Nephron (organoid): ENCODE results near the gene SLC1A1.
"Not testable (repeated sequence)": the region's sequence is repeated elsewhere in the genome, so short reads cannot be mapped to it uniquely, and the experiment has no call there.

Experiments used
- H3K27ac Mint-ChIP-seq, 3 experiments: 2 replicates each; pipeline ENCODE4 v1.8.0; 2020; ENCODE audit warnings: mixed read lengths in 3 of 3, mild to moderate bottlenecking in 2 of 3, moderate library complexity in 1 of 3
- H3K27me3 Mint-ChIP-seq: 2 replicates; pipeline ENCODE4 v1.8.0; 2021; ENCODE audit warnings: low read depth, mild to moderate bottlenecking, moderate library complexity, mixed read lengths
- H3K36me3 Mint-ChIP-seq: 2 replicates; pipeline ENCODE4 v1.8.0; 2020; ENCODE audit warnings: low read depth, mixed read lengths
- H3K4me1 Mint-ChIP-seq: 2 replicates; pipeline ENCODE4 v1.8.0; 2020; ENCODE audit warnings: mixed read lengths
- H3K4me3 Mint-ChIP-seq, 3 experiments: 2 replicates each; pipeline ENCODE4 v1.8.0; 2020; ENCODE audit warnings: mild to moderate bottlenecking in 3 of 3, mixed read lengths in 3 of 3, moderate library complexity in 2 of 3
- H3K9me3 Mint-ChIP-seq: 2 replicates; pipeline ENCODE4 v1.8.0; 2020; ENCODE audit warnings: mixed read lengths
- CTCF ChIP-seq, 3 experiments: fragments of 200-600 bp; sonication (generic); IDR thresholded peaks; one replicate each; pipeline ENCODE4 v1.5.0; 2021; ENCODE audit warnings: antibody characterized with exemption in 3 of 3; ENCODE audit not compliant: unreplicated experiment in 3 of 3

The SLC1A1 gene

GRCh38 chr9:4519604-4520003, 29.3 kb downstream of the SLC1A1 start:
- H3K9me3 Mint-ChIP-seq: no peaks in the 10 kb centered on the region
- H3K4me3 Mint-ChIP-seq: no peak overlapping the region

DNA sequence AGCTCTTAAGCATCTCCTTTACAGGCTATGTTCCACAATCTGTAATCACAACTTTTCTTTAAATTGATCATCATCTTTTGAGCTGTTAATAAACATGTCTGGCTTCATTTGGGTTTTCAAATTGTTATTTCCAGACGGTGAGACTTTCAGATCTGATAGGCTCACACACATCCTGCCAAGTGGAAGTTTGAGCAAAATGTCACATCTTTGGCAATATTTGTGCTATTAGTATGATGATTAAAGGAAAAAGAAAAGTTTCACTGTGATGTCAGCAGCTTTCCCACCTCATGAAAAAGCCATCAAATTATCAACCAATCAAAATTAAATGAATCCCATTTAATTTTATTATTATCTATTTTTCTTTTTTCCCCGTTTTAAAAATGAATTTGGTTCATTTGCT, 29.8 kb downstream of the SLC1A1 start:
- Mint-ChIP-seq H3K27me3 (no peaks in the 10 kb centered on the region), H3K4me3 (no peak overlapping the region), H3K36me3 (no peaks in the 10 kb centered on the region), H3K9me3 (no peaks in the 10 kb centered on the region), H3K4me1 (no peaks in the 10 kb centered on the region), H3K27ac (no peak overlapping the region)
- no peak for TF ChIP-seq CTCF (IDR thresholded peaks at IDR 0.05; ENCODE audit: unreplicated experiment in 3 of 3)

More at GRCh38 chr9:4519604-4520003, 29.3 kb downstream of the SLC1A1 start:
- H3K27me3 Mint-ChIP-seq: no peaks in the 10 kb centered on the region
- H3K27ac Mint-ChIP-seq: no peak overlapping the region
- no peaks in the 10 kb centered on the region for H3K4me1 Mint-ChIP-seq
- TF ChIP-seq CTCF (IDR thresholded peaks at IDR 0.05; ENCODE audit: unreplicated experiment in 3 of 3): no peak
- no peaks in the 10 kb centered on the region for H3K36me3 Mint-ChIP-seq

DNA sequence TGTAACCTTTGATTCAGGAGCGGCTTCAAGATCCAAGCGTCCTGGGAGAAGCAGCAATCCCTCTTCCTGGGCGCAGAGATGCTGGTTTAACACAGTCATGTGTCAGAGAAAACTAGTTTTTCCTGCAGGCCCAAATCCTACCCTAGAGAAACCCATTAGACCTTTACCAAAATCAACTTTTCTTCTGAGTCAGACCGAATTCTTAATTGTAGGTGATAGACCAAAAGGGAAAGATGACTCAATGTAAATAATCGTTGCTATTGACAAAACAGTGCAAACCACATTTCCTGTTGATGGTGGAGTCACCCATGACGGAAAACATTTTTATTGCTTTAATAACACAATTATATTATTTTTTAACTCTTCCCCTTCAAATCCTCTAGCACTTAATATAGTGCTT, 40.1 kb downstream of the SLC1A1 start:
- no peak for TF ChIP-seq CTCF (IDR thresholded peaks at IDR 0.05; ENCODE audit: unreplicated experiment in 3 of 3)
- Mint-ChIP-seq H3K27ac (no peak overlapping the region), H3K4me3 (no peak overlapping the region), H3K27me3 (peaks cover 6% of the 10 kb centered on the region), H3K9me3 (peaks cover 14% of the 10 kb centered on the region), H3K36me3 (peaks cover 14% of the 10 kb centered on the region), H3K4me1 (no peaks in the 10 kb centered on the region)

GRCh38 chr9:4530831-4531230, 40.6 kb downstream of the SLC1A1 start:
- peaks cover 14% of the 10 kb centered on the region for H3K9me3 Mint-ChIP-seq
- H3K36me3 Mint-ChIP-seq: peaks cover 14% of the 10 kb centered on the region

DNA sequence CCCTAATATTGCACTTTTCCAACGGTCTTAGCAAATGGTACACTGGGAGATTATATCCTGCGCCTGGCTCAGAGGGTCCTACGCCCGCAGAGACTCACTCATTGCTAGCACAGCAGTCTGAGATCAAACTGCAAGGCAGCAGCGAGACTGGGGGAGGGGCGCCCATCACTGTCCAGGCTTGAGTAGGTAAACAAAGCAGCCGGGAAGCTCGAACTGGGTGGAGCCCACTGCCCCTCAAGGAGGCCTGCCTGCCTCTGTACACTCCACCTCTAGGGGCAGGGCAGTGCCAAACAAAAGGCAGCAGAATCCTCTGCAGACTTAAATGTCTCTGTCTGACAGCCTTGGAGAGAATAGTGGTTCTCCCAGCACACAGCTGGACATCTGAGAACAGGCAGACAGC, 41.1 kb downstream of the SLC1A1 start:
- H3K4me1 Mint-ChIP-seq, H3K27ac Mint-ChIP-seq, H3K27me3 Mint-ChIP-seq, H3K4me3 Mint-ChIP-seq: not testable (repeated sequence)
- peaks cover 14% of the 10 kb centered on the region for H3K9me3 Mint-ChIP-seq
- peaks cover 14% of the 10 kb centered on the region for H3K36me3 Mint-ChIP-seq

More at GRCh38 chr9:4530831-4531230, 40.6 kb downstream of the SLC1A1 start:
- H3K27me3 Mint-ChIP-seq, H3K4me1 Mint-ChIP-seq, H3K4me3 Mint-ChIP-seq, H3K27ac Mint-ChIP-seq: not testable (repeated sequence)

- H3K9me3 Mint-ChIP-seq: peaks cover 11% of the 10 kb centered on the region
- H3K4me3 Mint-ChIP-seq: not testable (repeated sequence)
Observed at GRCh38 chr9:4533881-4534280, 43.6 kb downstream of the SLC1A1 start.

DNA sequence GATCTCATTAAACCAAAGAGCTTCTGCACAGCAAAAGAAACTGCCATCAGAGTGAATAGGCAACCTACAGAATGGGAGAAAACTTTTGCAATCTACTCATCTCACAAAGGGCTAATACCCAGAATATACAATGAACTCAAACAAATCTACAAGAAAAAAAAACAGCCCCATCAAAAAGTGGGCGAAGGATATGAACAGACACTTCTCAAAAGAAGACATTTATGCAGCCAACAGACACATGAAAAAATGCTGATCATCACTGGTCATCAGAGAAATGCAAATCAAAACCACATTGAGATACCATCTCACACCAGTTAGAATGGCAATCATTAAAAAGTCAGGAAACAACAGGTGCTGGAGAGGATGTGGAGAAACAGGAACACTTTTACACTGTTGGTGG, 45.9 kb downstream of the SLC1A1 start:
- not testable (repeated sequence) for H3K4me3 Mint-ChIP-seq, H3K27me3 Mint-ChIP-seq, H3K27ac Mint-ChIP-seq, H3K9me3 Mint-ChIP-seq, H3K4me1 Mint-ChIP-seq, H3K36me3 Mint-ChIP-seq

More at GRCh38 chr9:4533881-4534280, 43.6 kb downstream of the SLC1A1 start:
- H3K27ac Mint-ChIP-seq, H3K27me3 Mint-ChIP-seq, H3K4me1 Mint-ChIP-seq: not testable (repeated sequence)
- H3K36me3 Mint-ChIP-seq: peaks cover 10% of the 10 kb centered on the region

DNA sequence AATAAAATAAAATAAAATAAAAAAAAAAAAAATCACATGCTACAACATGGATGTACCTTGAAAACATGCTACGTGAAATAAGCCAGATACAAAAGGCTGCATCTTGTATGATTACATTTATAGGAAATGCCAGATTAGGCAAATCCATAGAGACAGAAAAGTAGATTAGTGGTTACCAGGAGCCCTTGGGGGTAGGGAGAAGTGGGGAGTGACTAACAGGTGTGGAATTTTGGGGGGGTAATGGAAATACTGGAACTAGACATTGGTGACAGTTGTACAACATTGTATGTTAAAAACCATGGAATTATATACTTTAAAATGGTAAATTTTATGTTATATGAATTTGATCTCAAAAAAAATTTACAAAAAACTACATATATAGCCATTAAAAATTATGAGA, 47.3 kb downstream of the SLC1A1 start:
- TF ChIP-seq CTCF (IDR thresholded peaks at IDR 0.05; ENCODE audit: unreplicated experiment in 3 of 3): no peak
- no peaks in the 10 kb centered on the region for H3K27me3 Mint-ChIP-seq
- no peak overlapping the region for H3K27ac Mint-ChIP-seq
- no peak overlapping the region for H3K4me3 Mint-ChIP-seq
- no peaks in the 10 kb centered on the region for H3K4me1 Mint-ChIP-seq
- peaks cover 8% of the 10 kb centered on the region for H3K36me3 Mint-ChIP-seq
- H3K9me3 Mint-ChIP-seq: peaks cover 1% of the 10 kb centered on the region
